Measurements from ENCODE around the gene SLC7A14. TPM values are rescaled to one million over a fixed set of nuclear protein-coding genes. Genes with fewer than 3 reads are reported as not detected.

SLC7A14 gene
- total and polyA plus RNA-seq, 9 donors: under 0.01 to 0.62 (median 0.20) TPM; not detected in 2

- no peaks in the 10 kb centered on the region for H3K9me3 ChIP-seq (replicated peaks; ENCODE audit: control insufficient read depth, low read depth, low read length)
- WGBS (ENCODE audit: insufficient coverage): 60% methylated on average over 1 of the region's 4 CpGs
- no peak overlapping the region for H3K4me3 ChIP-seq (ENCODE audit: low read length)
- no peaks in the 10 kb centered on the region for H3K4me1 ChIP-seq (ENCODE audit: control insufficient read depth, insufficient read depth, low read length)
- H3K36me3 ChIP-seq (ENCODE audit: control insufficient read depth, insufficient read depth, low read length): no peaks in the 10 kb centered on the region
- no peak overlapping the region for H3K27ac ChIP-seq (ENCODE audit: low read length)
- DNase-seq: peak; percentile 49
- peaks cover 2% of the 10 kb centered on the region for H3K27me3 ChIP-seq (ENCODE audit: control insufficient read depth, insufficient read depth, low read length)
Observed at GRCh38 chr3:170410428-170411029, 175.3 kb downstream of the SLC7A14 start.

Other genes with a start within 250 kb of the SLC7A14 start
- 41.6 TPM for gene SKIL, start 228.4 kb downstream of the SLC7A14 start, total RNA-seq
- 10 to 100 TPM; 15.3 to 24.3 (median 20.7) TPM for gene SKIL, start 228.4 kb downstream of the SLC7A14 start, polyA plus RNA-seq (ENCODE audit: insufficient read depth in 1 of 8, insufficient read length in 8 of 8, low replicate concordance in 1 of 8)
- 0.62 TPM for gene CLDN11, start 167.2 kb downstream of the SLC7A14 start, total RNA-seq
- 10 to 100 TPM in 1 of 8 donors, 1 to 10 TPM in 7; 1.6 to 14.2 (median 2.1) TPM for gene CLDN11, start 167.2 kb downstream of the SLC7A14 start, polyA plus RNA-seq (ENCODE audit: insufficient read depth in 1 of 8, insufficient read length in 8 of 8, low replicate concordance in 1 of 8)